ENCODE data around the gene PRPF31. TPM values are rescaled to one million over a fixed set of nuclear protein-coding genes. Genes with fewer than 3 reads are reported as not detected.
A peak's percentile ranks its signal among the peaks of the same experiment; 100 is the strongest.

PRPF31 gene
- total RNA-seq, 1 experiment from 2014 or later, result 106 TPM

- H3K27ac Mint-ChIP-seq (ENCODE audit: unreplicated experiment), result no peak overlapping the region
- no peaks in the 10 kb centered on the region for H3K27me3 Mint-ChIP-seq (ENCODE audit: unreplicated experiment)
- H3K9me3 Mint-ChIP-seq (ENCODE audit: low read depth, unreplicated experiment), result no peaks in the 10 kb centered on the region
- no peaks in the 10 kb centered on the region for H3K4me1 Mint-ChIP-seq (ENCODE audit: low read depth, unreplicated experiment)
- CTCF ChIA-PET, result interaction anchor here (0.6 kb wide), 1 partner anchor 20 kb away, joined by 3 read pairs; no protein-coding TSS in a partner anchor
- no peak overlapping the region for H3K4me3 Mint-ChIP-seq (ENCODE audit: low read depth, unreplicated experiment)
- peaks cover 69% of the 10 kb centered on the region for H3K36me3 Mint-ChIP-seq (ENCODE audit: insufficient read depth, unreplicated experiment)
- BruUV-seq (replicated peaks), result no TSS peak
- DNase-seq, result no peak
- no peak for TF ChIP-seq CTCF (IDR thresholded peaks at IDR 0.05; ENCODE audit: unreplicated experiment)
- intact Hi-C loops (cut with micrococcal nuclease; ENCODE audit: unreplicated experiment), result no loop called here
These were observed 7.1 kb upstream of the PRPF31 start for GRCh38 chr19:54108496-54108895.

GRCh38 chr19:54109651-54110050, 5.9 kb upstream of the PRPF31 start:
- H3K27me3 Mint-ChIP-seq (ENCODE audit: unreplicated experiment), result no peaks in the 10 kb centered on the region
- H3K4me1 Mint-ChIP-seq (ENCODE audit: low read depth, unreplicated experiment), result peaks cover 7% of the 10 kb centered on the region
- no peak for TF ChIP-seq CTCF (IDR thresholded peaks at IDR 0.05; ENCODE audit: unreplicated experiment)
- H3K4me3 Mint-ChIP-seq (ENCODE audit: low read depth, unreplicated experiment), result no peak overlapping the region
- peaks cover 74% of the 10 kb centered on the region for H3K36me3 Mint-ChIP-seq (ENCODE audit: insufficient read depth, unreplicated experiment)
- no peak for DNase-seq
- intact Hi-C loops (cut with micrococcal nuclease; ENCODE audit: unreplicated experiment), result loop anchor here (10.0 kb wide), 1 partner anchor 125 kb away; no protein-coding TSS in a partner anchor
- H3K27ac Mint-ChIP-seq (ENCODE audit: unreplicated experiment), result no peak overlapping the region
- CTCF ChIA-PET, result interaction anchor here (0.7 kb wide), 1 partner anchor 227 kb away, joined by 3 read pairs; the partner anchor contains the start of gene PRKCG
- H3K9me3 Mint-ChIP-seq (ENCODE audit: low read depth, unreplicated experiment), result no peaks in the 10 kb centered on the region
- no TSS peak for BruUV-seq (replicated peaks)

GRCh38 chr19:54114340-54115108, 1.0 kb upstream of the PRPF31 start:
- no peaks in the 10 kb centered on the region for H3K9me3 Mint-ChIP-seq (ENCODE audit: low read depth, unreplicated experiment)
- TF ChIP-seq CTCF (IDR thresholded peaks at IDR 0.05; ENCODE audit: unreplicated experiment), result no peak
- peaks cover 79% of the 10 kb centered on the region for H3K36me3 Mint-ChIP-seq (ENCODE audit: insufficient read depth, unreplicated experiment)
- H3K4me3 Mint-ChIP-seq (ENCODE audit: low read depth, unreplicated experiment), result peak overlapping the region; percentile 82
- CTCF ChIA-PET, result interaction anchor here (2.3 kb wide), 1 partner anchor 22 kb away, joined by 10 read pairs; the partner anchor contains the start of gene CNOT3
- peak; percentile 55 for DNase-seq
- peaks cover 27% of the 10 kb centered on the region for H3K4me1 Mint-ChIP-seq (ENCODE audit: low read depth, unreplicated experiment)
- no peaks in the 10 kb centered on the region for H3K27me3 Mint-ChIP-seq (ENCODE audit: unreplicated experiment)
- H3K27ac Mint-ChIP-seq (ENCODE audit: unreplicated experiment), result peak overlapping the region; percentile 93
- intact Hi-C loops (cut with micrococcal nuclease; ENCODE audit: unreplicated experiment), result loop anchor here (10.0 kb wide), 1 partner anchor 130 kb away; no protein-coding TSS in a partner anchor
- BruUV-seq (replicated peaks), result no TSS peak

GRCh38 chr19:54121259-54121658, 5.7 kb downstream of the PRPF31 start:
- no peak overlapping the region for H3K27ac Mint-ChIP-seq (ENCODE audit: unreplicated experiment)
- intact Hi-C loops (cut with micrococcal nuclease; ENCODE audit: unreplicated experiment), result no loop called here
- peaks cover 10% of the 10 kb centered on the region for H3K4me1 Mint-ChIP-seq (ENCODE audit: low read depth, unreplicated experiment)
- no peaks in the 10 kb centered on the region for H3K27me3 Mint-ChIP-seq (ENCODE audit: unreplicated experiment)
- H3K9me3 Mint-ChIP-seq (ENCODE audit: low read depth, unreplicated experiment), result no peaks in the 10 kb centered on the region
- H3K4me3 Mint-ChIP-seq (ENCODE audit: low read depth, unreplicated experiment), result no peak overlapping the region
- no peak for DNase-seq
- no peak for TF ChIP-seq CTCF (IDR thresholded peaks at IDR 0.05; ENCODE audit: unreplicated experiment)
- H3K36me3 Mint-ChIP-seq (ENCODE audit: insufficient read depth, unreplicated experiment), result peaks cover 52% of the 10 kb centered on the region
- CTCF ChIA-PET, result no interaction called here
- BruUV-seq (replicated peaks), result no TSS peak

All from Calu3 (cell line).